Activated CD8-positive, alpha-beta T cell treated with anti-CD3 and anti-CD28 coated beads for 36 hours (primary cell): Measurements from ENCODE around the gene CYP4F12. TPM values are rescaled to one million over a fixed set of nuclear protein-coding genes. Genes with fewer than 3 reads are reported as not detected.

ENCODE experiments used
- ATAC-seq: fragments of 200-7000 bp; cut with Tn5 transposase; one replicate; pipeline ENCODE4 v1.10.0; 2021; ENCODE audit warnings: mild to moderate bottlenecking, moderate library complexity
- CTCF ChIA-PET: fragments of 350-600 bp; sonication (Branson Sonifier 250); formaldehyde crosslinking; loops from one replicate; lab custom pipeline; 2021; ENCODE audit warnings: antibody characterized with exemption; lab: Charles Lee
- POLR2A ChIA-PET: fragments of 350-600 bp; sonication (Branson Sonifier 250); formaldehyde crosslinking; loops from one replicate; lab custom pipeline; 2021; ENCODE audit warnings: antibody characterized with exemption; lab: Charles Lee
- DNase-seq: peaks from one replicate; pipeline ENCODE4 v3.0.0-alpha.2; 2020
- H3K27ac Mint-ChIP-seq: one replicate; pipeline ENCODE4 v1.8.0; 2021; ENCODE audit warnings: mild to moderate bottlenecking, mixed read lengths
- H3K27me3 Mint-ChIP-seq: one replicate; pipeline ENCODE4 v1.8.0; 2021; ENCODE audit warnings: mixed read lengths
- H3K36me3 Mint-ChIP-seq: one replicate; pipeline ENCODE4 v1.8.0; 2021; ENCODE audit warnings: low read depth, mixed read lengths
- H3K4me1 Mint-ChIP-seq: one replicate; pipeline ENCODE4 v1.8.0; 2021; ENCODE audit warnings: low read depth, mixed read lengths
- H3K4me3 Mint-ChIP-seq: one replicate; pipeline ENCODE4 v1.8.0; 2021; ENCODE audit warnings: mild to moderate bottlenecking, moderate library complexity, mixed read lengths
- H3K9me3 Mint-ChIP-seq: one replicate; pipeline ENCODE4 v1.8.0; 2021; ENCODE audit warnings: mixed read lengths
- CTCF ChIP-seq: fragments of 200-600 bp; IDR thresholded peaks from one replicate; pipeline ENCODE4 v1.8.0; 2022; ENCODE audit warnings: antibody characterized with exemption, mild to moderate bottlenecking
- intact Hi-C: fragments of 100-400 bp; cut with micrococcal nuclease; formaldehyde crosslinking; loops from one replicate; pipeline ENCODE4 v1.10.0; 2022
- total RNA-seq, 2 experiments: library from RNA; stranded (reverse); gene quantifications; one replicate each; pipeline ENCODE4 v1.2.3, GENCODE V29; 2021

Gene CYP4F12
- not detected for total RNA-seq

DNA sequence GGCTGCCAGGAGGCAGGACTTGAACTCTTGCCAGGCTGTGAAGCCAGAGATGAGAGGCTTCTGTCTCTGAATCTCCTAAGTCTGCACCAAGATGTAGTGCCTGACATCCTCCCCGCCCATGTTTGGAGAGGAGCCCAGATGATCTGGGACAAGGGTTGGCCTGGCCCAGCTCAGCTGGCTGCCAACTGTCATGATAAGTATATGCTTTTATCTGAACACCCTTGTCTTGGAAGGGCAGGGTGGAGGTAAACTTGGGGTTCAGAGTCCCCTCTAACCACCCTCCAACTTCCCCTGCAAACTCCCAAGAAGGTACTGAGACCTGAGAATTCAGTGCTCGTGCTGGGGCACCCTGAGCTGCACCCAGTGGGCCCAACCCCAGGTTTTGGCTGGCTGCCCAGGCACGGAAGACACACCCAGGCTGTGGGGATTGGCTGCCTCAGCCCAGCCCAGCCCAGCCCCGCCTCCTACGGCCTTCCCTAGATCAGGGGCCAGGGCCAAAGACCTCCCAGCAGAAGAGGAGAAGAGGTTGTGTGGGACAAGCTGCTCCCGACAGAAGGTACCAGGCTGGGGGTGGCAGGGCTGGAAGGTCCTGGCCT, at the start of gene CYP4F12:
Gene CYP4F12, plus strand, starts transcription at position 508 of the 596 bp plus-strand sequence. CDS start 443 bp downstream, outside the sequence.
- CTCF ChIA-PET = no interaction called here
- POLR2A ChIA-PET = interaction anchor here (1.0 kb wide), 1 partner anchor 24 kb away, joined by 3 read pairs; no protein-coding TSS in a partner anchor
- ATAC-seq (peak; percentile 58), DNase-seq (peak; percentile 35)
- intact Hi-C loops = no loop called here
- TF ChIP-seq CTCF = no peak
- no peak within 1 kb of the TSS for H3K27ac Mint-ChIP-seq
- no peaks in the 10 kb centered on the region for H3K9me3 Mint-ChIP-seq
- no peak within 1 kb of the TSS for H3K4me3 Mint-ChIP-seq
- H3K36me3 Mint-ChIP-seq = no peaks in the 10 kb centered on the region
- H3K27me3 Mint-ChIP-seq = no peaks in the 10 kb centered on the region
- peaks cover 18% of the 10 kb centered on the region for H3K4me1 Mint-ChIP-seq

GRCh38 chr19:15623711-15624318, 49.1 kb upstream of the CYP4F12 start:
- ChIA-PET CTCF (interaction anchor here (1.8 kb wide), 1 partner anchor 8 kb away, joined by 4 read pairs; no protein-coding TSS in a partner anchor), POLR2A (no interaction called here)
- H3K36me3 Mint-ChIP-seq = no peaks in the 10 kb centered on the region
- no peak overlapping the region for H3K27ac Mint-ChIP-seq
- H3K4me3 Mint-ChIP-seq = no peak overlapping the region
- DNase-seq (peak; percentile 13), ATAC-seq (no peak)
- no peak for TF ChIP-seq CTCF
- intact Hi-C loops = no loop called here
- H3K9me3 Mint-ChIP-seq = no peaks in the 10 kb centered on the region
- H3K4me1 Mint-ChIP-seq = no peaks in the 10 kb centered on the region
- H3K27me3 Mint-ChIP-seq = peaks cover 16% of the 10 kb centered on the region

DNA sequence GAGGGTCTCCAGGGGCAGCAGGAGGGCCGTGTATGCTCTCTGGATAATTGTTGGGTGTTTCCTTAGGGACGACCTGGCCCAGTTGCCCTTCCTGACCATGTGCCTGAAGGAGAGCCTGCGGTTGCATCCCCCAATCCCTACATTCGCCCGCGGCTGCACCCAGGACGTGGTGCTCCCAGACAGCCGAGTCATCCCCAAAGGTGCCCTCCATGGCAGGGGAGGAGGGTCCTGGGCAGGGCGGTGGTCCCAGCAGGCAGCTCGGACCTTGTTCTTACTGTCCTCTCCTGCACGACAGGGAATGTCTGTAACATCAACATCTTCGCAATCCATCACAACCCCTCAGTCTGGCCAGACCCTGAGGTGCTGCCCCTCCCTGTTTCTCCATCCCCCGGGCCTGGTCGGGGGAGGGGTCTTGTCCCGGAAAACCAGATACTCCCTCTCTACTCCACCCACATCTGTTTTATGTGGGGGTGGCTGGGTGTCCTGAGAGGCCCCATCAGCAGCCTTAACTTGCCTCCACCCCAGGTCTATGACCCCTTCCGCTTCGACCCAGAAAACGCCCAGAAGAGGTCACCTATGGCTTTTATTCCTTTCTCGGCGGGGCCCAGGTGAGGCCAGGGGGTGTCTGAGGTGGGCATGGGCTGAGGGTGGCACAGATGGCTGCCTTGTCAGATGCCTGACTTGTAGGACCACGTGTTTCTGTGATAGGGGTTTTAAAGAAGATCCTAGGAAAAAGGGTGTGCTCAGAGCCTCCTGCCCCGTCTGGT, 44.5 kb upstream of the CYP4F12 start:
- H3K4me3 Mint-ChIP-seq = no peak overlapping the region
- no peak for TF ChIP-seq CTCF
- peaks cover 10% of the 10 kb centered on the region for H3K27me3 Mint-ChIP-seq
- intact Hi-C loops = no loop called here
- H3K27ac Mint-ChIP-seq = no peak overlapping the region
- H3K9me3 Mint-ChIP-seq = no peaks in the 10 kb centered on the region
- POLR2A ChIA-PET = no interaction called here
- H3K36me3 Mint-ChIP-seq = no peaks in the 10 kb centered on the region
- DNase-seq (no peak), ATAC-seq (no peak)
- H3K4me1 Mint-ChIP-seq = peaks cover 2% of the 10 kb centered on the region
- CTCF ChIA-PET = no interaction called here

GRCh38 chr19:15629003-15629880, 43.6 kb upstream of the CYP4F12 start:
- intact Hi-C loops = no loop called here
- CTCF ChIA-PET = interaction anchor here (0.6 to 1.7 kb wide), 26 partner anchors 9 to 556 kb away, joined by 3 to 8 read pairs (median 3); partner anchors contain the start of genes FAM32A and HSH2D
- no peak overlapping the region for H3K27ac Mint-ChIP-seq
- POLR2A ChIA-PET = interaction anchor here (0.6 kb wide), 1 partner anchor 480 kb away, joined by 3 read pairs; no protein-coding TSS in a partner anchor
- H3K4me3 Mint-ChIP-seq = no peak overlapping the region
- TF ChIP-seq CTCF = peak; percentile 90
- ATAC-seq (peak; percentile 90), DNase-seq (peak; percentile 91)
- H3K27me3 Mint-ChIP-seq = peaks cover 13% of the 10 kb centered on the region
- peaks cover 2% of the 10 kb centered on the region for H3K4me1 Mint-ChIP-seq
- H3K9me3 Mint-ChIP-seq = no peaks in the 10 kb centered on the region
- H3K36me3 Mint-ChIP-seq = no peaks in the 10 kb centered on the region
